Hippocampal formation (tissue), 2 donors: ENCODE results near the gene TSEN2.
"Not testable (repeated sequence)": the region's sequence is repeated elsewhere in the genome, so short reads cannot be mapped to it uniquely, and the experiment has no call there.

Source experiments
- DNase-seq, 2 donors: peaks; one replicate each; lab custom pipeline; 2025; lab: John Stamatoyannopoulos, UW

The TSEN2 gene

GRCh38 chr3:12503126-12503957, 19.1 kb downstream of the TSEN2 start:
- DNase-seq: peak; percentile 15 to 17

- no peak for DNase-seq
Observed at GRCh38 chr3:12506201-12506709, 22.0 kb downstream of the TSEN2 start.

- no peak for DNase-seq
Observed at GRCh38 chr3:12507591-12508281, 23.5 kb downstream of the TSEN2 start.

DNA sequence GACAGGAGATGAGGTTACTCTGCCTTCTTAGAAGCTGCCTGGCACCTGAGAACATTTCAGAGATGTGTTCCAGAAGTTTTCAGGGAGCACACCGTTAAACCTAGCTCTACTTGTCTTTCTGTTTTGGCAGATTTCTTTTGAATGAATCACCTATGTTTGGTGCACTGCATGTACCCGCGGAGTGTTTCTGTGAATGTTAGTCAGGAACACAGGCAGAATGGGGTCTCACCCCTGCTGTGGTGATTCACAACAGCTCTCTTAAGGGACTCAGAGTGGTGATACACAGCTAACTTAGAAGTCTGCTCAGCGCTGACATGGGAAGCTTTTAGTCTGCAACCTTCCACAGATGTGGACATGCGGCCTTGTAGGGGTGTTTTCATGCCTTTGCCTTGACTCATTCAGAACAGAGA, 24.0 kb downstream of the TSEN2 start:
- DNase-seq: no peak

DNA sequence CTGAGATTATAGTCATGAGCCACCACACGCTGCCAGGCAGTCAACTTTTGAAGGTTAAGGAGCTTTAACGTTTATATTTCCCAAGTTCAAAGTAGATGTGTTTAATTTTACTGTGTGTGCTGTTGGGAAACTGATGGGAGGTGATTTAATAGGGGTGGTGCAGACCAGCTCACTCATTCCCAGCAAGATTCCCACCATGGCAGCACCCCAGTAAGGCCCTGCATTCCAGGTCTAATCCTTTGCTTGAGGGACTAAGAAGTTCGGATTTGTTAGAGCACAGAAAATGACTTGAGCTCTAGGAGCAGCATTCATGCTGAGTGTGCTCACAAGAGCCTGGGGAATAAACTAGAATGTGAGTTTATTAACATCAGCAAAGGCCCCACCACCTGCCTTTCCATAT, 25.2 kb downstream of the TSEN2 start:
- DNase-seq: no peak

GRCh38 chr3:12512534-12513118, 28.3 kb downstream of the TSEN2 start:
- DNase-seq: no peak

DNA sequence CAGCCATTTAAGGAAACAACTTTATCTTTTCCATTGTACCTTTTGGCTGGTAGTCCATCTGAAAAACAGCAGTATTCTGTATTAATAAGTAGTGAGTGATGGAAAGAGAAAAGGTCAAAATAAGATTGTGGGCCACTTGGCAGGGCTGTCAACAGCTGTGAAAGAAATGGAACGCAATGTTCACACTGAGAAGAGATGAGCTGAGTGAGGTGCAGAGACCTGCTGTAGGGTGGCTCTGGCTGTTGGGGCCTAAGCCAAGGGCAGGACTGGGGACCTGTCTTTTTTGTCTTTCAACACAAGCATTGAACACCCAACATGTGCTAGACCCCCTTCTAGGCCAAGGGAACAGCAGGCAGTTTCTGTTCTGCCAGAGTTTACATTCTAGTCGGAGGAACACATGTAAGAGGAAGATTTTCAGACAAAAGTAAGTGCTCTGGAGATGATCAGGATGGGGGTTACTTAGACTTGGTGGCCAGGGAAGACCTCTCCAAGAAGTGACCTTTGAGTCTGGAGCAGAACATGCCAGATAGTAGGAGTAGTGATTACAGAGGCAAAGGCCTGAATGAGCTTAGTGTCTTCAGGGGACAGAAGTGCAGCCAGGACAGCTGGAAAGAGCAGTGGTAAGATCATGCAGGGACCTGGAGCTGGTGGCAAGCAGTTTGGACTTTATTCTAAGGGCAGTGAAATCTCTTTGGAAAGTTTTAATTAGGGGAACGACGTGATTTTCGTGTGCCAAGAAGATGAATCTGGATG, 29.6 kb downstream of the TSEN2 start:
- DNase-seq: no peak

DNA sequence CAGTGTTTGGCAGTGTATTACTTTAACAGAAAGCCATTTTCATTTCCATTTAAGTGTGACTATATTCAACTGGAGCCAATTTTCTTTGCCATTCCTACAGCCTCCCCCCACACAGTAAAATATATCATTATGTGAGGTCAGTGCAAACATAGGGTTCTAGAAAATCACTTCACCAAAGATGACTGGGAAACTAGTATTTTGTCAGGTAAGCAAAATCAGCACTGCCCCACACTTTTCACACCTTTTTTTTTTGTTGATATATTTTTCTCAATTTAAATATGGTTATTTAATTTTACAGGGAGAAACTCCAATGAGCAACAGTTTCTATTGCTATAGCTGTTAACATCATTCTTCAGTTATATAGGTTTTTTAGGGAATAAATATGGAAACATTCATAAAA, 31.4 kb downstream of the TSEN2 start:
- no peak for DNase-seq

DNA sequence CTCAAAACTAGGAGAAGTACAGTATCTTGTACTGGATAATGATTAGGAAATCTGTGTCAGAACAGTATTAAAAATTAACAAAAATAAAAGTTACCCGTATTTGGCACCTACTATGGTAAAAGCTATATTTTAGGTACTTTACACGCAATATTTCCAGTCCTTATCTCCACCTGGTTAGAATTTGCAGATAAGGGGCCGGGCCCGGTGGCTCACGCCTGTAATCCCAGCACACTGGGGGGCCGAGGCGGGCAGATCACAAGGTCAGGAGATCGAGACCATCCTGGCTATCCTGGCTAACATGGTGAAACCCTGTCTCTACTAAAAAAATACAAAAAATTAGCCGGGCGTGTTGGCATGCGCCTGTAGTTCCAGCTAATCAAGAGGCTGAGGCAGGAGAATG, 32.6 kb downstream of the TSEN2 start:
- DNase-seq: no peak

DNA sequence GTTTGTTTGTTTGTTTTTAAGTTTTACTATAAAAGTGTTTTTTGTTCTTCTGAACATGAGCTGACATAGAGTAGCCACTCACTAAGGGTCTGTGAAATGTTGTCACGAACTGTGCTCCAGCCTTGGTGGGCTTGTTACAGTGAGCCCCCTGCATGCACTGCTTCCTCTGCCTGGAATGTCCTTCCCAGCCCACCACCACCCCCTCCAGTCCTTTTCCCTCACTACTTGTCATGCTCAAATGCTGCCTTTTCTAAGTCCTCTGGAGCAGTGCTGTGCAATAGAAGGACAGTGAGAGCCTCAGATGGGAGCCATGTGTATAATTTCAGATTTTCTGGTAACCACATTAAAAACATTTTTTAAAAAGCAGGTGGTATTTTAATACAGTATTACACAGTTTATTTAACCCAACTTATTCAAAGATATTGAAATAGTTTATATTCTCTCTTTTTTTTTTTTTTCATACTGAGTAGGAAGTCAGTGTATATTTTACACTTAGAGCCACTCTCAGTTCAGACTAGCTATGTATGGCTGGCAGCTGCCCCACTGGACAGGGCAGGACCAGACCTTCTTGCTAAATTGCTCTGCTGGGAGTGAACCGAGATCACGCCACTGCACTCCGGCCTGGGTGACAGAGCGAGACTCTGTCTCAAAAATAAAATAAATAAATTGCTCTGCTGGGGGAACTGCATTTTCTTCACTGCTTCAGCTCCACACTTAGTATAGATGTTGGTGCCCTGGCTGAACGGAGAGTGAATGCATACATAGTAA, 34.2 kb downstream of the TSEN2 start:
- DNase-seq: no peak

GRCh38 chr3:12521010-12521409, 36.7 kb downstream of the TSEN2 start:
- no peak for DNase-seq

DNA sequence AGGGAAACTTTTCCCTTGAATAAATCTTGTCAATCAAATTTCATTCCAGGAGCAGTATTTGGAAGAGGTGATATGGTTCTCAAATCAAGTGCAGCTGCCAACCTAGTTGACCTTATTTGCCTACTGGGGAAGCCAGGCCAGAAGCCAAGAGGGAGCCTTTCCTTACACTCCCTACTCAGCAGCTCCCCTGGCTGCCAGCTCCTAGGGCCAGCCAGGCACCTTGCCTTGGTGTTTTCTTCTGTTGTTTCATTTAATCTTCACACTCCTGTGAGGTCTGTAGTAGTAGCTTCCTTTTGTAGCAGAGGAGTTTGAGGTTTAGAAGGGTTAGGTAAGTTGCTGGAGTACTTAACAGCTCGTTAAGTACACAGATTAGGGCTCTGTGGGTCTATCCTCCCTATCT, 38.4 kb downstream of the TSEN2 start:
- no peak for DNase-seq

DNA sequence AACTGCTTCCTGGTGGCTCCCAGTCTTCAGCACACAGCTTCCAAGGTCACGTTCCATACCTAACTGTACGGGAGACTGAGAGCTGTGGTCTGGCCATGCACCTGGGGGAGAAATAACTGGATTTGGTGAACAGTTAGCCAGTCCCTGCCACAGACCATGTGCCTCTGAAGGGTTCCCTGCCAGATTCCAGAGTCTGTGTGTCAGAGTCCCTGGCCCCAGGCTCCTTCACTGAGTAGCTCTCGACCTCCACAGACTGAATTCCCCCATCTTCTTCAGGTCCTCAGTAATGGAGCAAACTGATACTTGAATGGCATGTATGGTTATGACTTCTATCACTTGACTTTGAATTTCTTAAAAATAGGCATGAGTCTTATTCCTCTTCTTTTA, 43.5 kb downstream of the TSEN2 start:
- no peak for DNase-seq

DNA sequence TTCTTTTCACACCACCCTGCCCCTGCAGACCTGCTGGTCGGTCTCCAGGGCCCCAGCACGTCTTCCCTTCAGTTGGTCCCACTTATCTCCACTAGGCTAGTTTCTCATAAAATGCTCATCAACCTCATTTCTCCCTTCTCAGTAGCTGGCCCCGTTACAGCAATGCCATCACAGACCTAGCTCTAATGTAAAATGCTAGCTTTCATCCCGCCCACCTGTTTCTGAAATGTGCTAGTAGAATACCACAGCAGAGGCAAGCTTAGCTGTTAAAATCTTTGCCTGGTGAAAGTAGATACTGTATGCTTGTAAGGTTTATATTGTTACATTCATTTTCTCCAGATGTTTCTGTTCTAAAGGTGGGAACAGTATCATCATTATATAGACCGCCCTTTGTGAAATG, 47.9 kb downstream of the TSEN2 start:
- DNase-seq: no peak

DNA sequence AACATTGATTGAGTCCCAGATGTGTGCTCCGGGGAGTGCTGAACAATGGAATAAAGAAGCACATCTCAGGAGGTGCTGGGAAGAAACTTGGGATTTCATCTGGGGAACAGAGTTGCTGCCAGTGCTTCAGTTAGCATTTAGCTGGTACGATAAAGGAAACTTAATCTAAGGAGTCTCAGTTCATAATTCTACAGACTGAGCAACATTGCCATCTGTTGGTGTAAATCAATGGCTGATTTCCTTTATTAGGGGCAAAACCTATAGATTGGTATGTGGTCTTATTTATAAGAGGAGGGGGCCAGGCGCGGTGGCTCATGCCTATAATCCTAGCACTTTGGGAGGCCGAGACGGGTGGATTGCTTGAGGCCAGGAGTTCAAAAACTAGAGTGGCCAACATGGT, 52.1 kb downstream of the TSEN2 start:
- no peak for DNase-seq

DNA sequence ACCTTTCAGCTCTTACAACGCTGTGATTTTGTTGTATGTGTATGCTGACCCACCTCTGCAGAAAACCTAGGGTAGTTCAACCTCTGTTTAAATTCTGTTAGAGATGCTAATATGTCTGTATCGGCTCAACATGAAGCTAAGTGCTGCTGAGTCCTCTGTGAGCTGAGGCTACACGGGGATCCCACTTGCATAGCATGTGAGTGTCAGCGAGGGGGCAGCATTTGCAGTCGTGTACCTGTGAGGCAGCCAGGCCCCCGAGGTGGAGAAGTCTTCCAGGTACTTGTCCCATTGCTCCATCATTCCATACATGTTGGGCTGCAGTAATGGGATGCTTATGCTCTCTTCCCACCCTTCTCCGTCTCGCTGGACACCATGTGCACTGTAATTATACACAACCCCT, 57.3 kb downstream of the TSEN2 start:
- no peak for DNase-seq

DNA sequence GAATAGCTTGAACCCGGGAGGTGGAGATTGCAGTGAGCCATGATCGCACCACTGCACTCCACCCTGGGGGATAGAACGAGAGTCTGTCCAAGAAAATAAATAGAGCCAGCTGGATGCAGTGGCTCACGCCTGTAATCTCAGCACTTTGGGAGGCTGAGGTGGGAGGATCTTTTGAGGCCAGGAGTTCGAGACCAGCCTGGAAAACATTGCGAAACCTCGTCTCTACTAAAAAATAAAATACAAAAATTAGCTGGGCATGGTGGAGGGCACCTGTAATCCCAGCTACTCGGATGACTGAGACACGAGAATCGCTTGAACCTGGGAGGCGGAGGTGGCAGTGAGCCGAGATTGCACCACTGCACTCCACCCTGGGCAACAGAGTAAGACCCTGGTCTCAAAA, 59.2 kb downstream of the TSEN2 start:
- not testable (repeated sequence) for DNase-seq

GRCh38 chr3:12544652-12545472, 60.6 kb downstream of the TSEN2 start:
- DNase-seq: no peak

DNA sequence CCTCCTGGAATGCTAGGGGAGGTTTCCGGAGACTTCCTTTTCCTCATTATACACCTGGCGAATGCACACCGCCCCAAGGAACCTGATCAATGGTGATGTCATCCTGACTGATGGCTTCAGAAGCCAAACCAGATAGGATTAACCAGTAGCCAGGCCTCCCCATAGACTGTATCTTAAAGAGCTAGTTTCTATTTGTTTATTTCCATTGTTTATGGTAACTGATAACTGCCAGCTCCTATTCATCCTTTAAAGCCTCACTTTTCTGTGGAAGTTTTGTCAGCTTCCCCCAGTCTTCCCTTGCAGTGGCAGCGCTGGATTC, 61.2 kb downstream of the TSEN2 start, which contains the start of gene MKRN2OS:
Gene MKRN2OS, minus strand, starts transcription at position 27 of the 319 bp plus-strand sequence. CDS start 35 bp downstream, outside the sequence.
- DNase-seq: no peak

GRCh38 chr3:12549971-12550760, 65.9 kb downstream of the TSEN2 start:
- no peak for DNase-seq
